ENCODE results near the gene TBL1X. TPM values are rescaled to one million over a fixed set of nuclear protein-coding genes. Genes with fewer than 3 reads are reported as not detected.
A peak's percentile ranks its signal among the peaks of the same experiment; 100 is the strongest.

The TBL1X gene
- total and polyA plus RNA-seq, 2 of the 4 experiments (the other 2 are of a cell fraction) = 16.2 to 20.8 TPM

DNA sequence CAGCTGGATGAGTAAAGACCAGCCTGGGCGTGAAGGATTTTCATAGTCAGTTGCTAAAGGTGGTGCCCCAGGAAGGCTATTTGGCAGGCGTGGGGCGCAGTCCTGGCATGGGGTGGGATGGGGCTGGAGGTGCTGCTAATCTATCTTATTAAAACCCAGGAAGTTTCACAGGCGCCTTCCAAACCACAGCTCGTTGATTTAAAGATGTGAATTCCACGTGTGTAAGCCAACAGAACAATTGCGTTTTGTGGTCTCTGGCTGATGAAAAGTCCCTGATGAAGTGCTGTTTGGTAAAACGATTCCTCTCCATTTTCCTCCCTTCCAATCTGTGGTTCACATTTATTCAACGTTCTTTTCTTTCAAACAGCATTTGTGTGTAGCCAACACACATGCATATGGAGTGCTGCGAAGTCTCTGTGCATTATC is 105.0 kb downstream of the TBL1X start:
- no peaks in the 10 kb centered on the region for H3K27me3 ChIP-seq (ENCODE audit: control insufficient read depth, insufficient read depth, low read length)
- POLR2A ChIA-PET (ENCODE audit: unreplicated experiment) = no interaction called here
- H2BK15ac ChIP-seq (ENCODE audit: low read depth, low read length) = no peak overlapping the region; the same call in 2 of the 3 replicates
- no peaks in the 10 kb centered on the region for H3K9me3 ChIP-seq (ENCODE audit: control insufficient read depth, insufficient read depth, low read length)
- no peak overlapping the region for H2AK5ac ChIP-seq (ENCODE audit: low read depth, low read length)
- no peak overlapping the region for H2BK120ac ChIP-seq (ENCODE audit: low read depth, low read length)
- no peak overlapping the region for H2BK20ac ChIP-seq (ENCODE audit: low read depth, low read length)
- DNase-seq (no peak), ATAC-seq (ENCODE audit: low read depth) (no peak)
- no peak overlapping the region for H3K27ac ChIP-seq (ENCODE audit: insufficient read depth, low read length)
- H3K56ac ChIP-seq (ENCODE audit: extremely low read depth, insufficient read depth, low read length) = no peak overlapping the region
- H4K20me1 ChIP-seq (ENCODE audit: insufficient read depth, low read length) = peaks cover 30% of the 10 kb centered on the region
- no peak overlapping the region for H4K5ac ChIP-seq (ENCODE audit: low read depth, low read length)
- WGBS, 2 experiments (ENCODE audit: extremely low coverage in 2 of 2, insufficient read length in 1 of 2) = 17% methylated on average over 2 of the region's 10 CpGs; no CpG with 5 or more reads in 1 of the 2 experiments
- no peak overlapping the region for H3K18ac ChIP-seq (ENCODE audit: low read depth, low read length)
- H2AFZ ChIP-seq (replicated peaks; ENCODE audit: low read length, poor library complexity) = no peak overlapping the region
- H3K23ac ChIP-seq (ENCODE audit: low read depth, low read length) = no peak overlapping the region
- dilution Hi-C loops (cut with HindIII; ENCODE audit: low sequenced_read_pairs, unreplicated experiment) = no loop called here
- H3K4me2 ChIP-seq (ENCODE audit: low read depth, low read length) = no peak overlapping the region; the same call in 1 of the 2 replicates
- no peaks in the 10 kb centered on the region; the same call in 1 of the 2 replicates for H3K36me3 ChIP-seq (ENCODE audit: control insufficient read depth, insufficient read depth, low read length)
- no peak overlapping the region for H3K9ac ChIP-seq (ENCODE audit: low read depth, low read length)
- no peak overlapping the region for H2BK5ac ChIP-seq (ENCODE audit: low read depth, low read length, poor library complexity, severe bottlenecking)
- TF ChIP-seq MXI1 (IDR thresholded peaks at IDR 0.05; ENCODE audit: borderline replicate concordance, low read depth, low read length) (no peak), MAFK (IDR thresholded peaks at IDR 0.05; ENCODE audit: low read depth, low read length) (no peak), RCOR1 (IDR thresholded peaks at IDR 0.05; ENCODE audit: insufficient replicate concordance, low read length) (no peak), MAZ (IDR thresholded peaks at IDR 0.05; ENCODE audit: borderline replicate concordance, low read depth, low read length) (no peak), RFX5 (IDR thresholded peaks at IDR 0.05; ENCODE audit: low read depth, low read length) (no peak), NFE2L2 (IDR thresholded peaks at IDR 0.05; ENCODE audit: low read depth, low read length) (no peak), CEBPB (IDR thresholded peaks at IDR 0.05; ENCODE audit: low read depth, low read length) (no peak), FOS (IDR thresholded peaks at IDR 0.05; ENCODE audit: low read depth, low read length) (no peak), RAD21 (IDR thresholded peaks at IDR 0.05; ENCODE audit: low read length) (no peak)
- TF ChIP-seq, protein P1, sequence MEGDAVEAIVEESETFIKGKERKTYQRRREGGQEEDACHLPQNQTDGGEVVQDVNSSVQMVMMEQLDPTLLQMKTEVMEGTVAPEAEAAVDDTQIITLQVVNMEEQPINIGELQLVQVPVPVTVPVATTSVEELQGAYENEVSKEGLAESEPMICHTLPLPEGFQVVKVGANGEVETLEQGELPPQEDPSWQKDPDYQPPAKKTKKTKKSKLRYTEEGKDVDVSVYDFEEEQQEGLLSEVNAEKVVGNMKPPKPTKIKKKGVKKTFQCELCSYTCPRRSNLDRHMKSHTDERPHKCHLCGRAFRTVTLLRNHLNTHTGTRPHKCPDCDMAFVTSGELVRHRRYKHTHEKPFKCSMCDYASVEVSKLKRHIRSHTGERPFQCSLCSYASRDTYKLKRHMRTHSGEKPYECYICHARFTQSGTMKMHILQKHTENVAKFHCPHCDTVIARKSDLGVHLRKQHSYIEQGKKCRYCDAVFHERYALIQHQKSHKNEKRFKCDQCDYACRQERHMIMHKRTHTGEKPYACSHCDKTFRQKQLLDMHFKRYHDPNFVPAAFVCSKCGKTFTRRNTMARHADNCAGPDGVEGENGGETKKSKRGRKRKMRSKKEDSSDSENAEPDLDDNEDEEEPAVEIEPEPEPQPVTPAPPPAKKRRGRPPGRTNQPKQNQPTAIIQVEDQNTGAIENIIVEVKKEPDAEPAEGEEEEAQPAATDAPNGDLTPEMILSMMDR (conservative IDR thresholded peaks at IDR 0.05; ENCODE audit: low read depth, low read length) = no peak
- TF ChIP-seq, protein P2, sequence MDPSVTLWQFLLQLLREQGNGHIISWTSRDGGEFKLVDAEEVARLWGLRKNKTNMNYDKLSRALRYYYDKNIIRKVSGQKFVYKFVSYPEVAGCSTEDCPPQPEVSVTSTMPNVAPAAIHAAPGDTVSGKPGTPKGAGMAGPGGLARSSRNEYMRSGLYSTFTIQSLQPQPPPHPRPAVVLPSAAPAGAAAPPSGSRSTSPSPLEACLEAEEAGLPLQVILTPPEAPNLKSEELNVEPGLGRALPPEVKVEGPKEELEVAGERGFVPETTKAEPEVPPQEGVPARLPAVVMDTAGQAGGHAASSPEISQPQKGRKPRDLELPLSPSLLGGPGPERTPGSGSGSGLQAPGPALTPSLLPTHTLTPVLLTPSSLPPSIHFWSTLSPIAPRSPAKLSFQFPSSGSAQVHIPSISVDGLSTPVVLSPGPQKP (IDR thresholded peaks at IDR 0.05; ENCODE audit: borderline replicate concordance, low read depth, low read length) = no peak
- TF ChIP-seq, protein P3, sequence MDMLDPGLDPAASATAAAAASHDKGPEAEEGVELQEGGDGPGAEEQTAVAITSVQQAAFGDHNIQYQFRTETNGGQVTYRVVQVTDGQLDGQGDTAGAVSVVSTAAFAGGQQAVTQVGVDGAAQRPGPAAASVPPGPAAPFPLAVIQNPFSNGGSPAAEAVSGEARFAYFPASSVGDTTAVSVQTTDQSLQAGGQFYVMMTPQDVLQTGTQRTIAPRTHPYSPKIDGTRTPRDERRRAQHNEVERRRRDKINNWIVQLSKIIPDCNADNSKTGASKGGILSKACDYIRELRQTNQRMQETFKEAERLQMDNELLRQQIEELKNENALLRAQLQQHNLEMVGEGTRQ (IDR thresholded peaks at IDR 0.05; ENCODE audit: low read depth, low read length) = no peak
- H3K79me1 ChIP-seq (ENCODE audit: low read depth in 1 of 2, low read length in 2 of 2) = peaks cover 38 to 71% of the 10 kb centered on the region in 2 experiments
- H2AK9ac ChIP-seq (replicated peaks; ENCODE audit: low read depth, low read length, poor library complexity) = no peak overlapping the region
- intact Hi-C loops (cut with micrococcal nuclease) = no loop called here
- no TSS peak for BruUV-seq (replicated peaks)
- no peak overlapping the region for H3K14ac ChIP-seq (replicated peaks; ENCODE audit: low read depth, low read length)
- no peak overlapping the region for H4K91ac ChIP-seq (ENCODE audit: insufficient read depth, low read depth, low read length)
- in situ Hi-C loops (cut with MboI; ENCODE audit: low sequenced_read_pairs) = no loop called here
- CTCF ChIA-PET = no interaction called here
- H3K9me1 ChIP-seq (ENCODE audit: insufficient read depth, low read length) = peaks cover 29% of the 10 kb centered on the region
- peak overlapping the region in 1 of 2 experiments; percentile 44; a peak in 1 of 4 replicates for H4K8ac ChIP-seq (ENCODE audit: low read depth in 2 of 2, low read length in 2 of 2)
- no peak overlapping the region for H3K4me3 ChIP-seq (ENCODE audit: insufficient read depth, low read depth, low read length)
- peak overlapping the region; percentile 64; the same call in 1 of the 2 replicates for H3K4ac ChIP-seq (ENCODE audit: low read depth, low read length)
- peaks cover 9% of the 10 kb centered on the region for H3K4me1 ChIP-seq (ENCODE audit: control insufficient read depth, insufficient read depth, low read length)

Measured in IMR-90 (cell line).